ENCODE results near the gene AIPL1.

Gene AIPL1

DNA sequence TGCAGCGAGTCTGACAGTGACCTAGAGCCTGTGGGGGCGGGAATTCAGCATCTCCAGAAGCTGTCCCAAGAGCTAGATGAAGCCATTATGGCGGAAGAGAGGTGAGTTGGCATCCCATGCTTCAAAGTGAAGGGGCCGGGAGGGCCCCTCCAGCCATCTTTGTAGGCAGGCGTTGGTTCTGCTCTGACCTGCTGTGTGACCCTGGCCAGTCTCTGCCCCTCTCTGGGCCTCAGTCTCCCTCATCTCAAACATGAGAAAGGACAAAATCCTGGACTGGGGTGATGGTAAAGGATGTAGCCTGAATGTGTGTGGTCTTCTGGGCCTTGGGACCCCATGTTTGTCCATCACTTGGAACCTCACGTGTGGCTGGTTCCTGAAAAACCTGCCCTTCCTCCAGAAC is 14.4 kb upstream of the AIPL1 start:
- Histone ChIP-seq H3K9me3 (ENCODE audit: control insufficient read depth in 1 of 2, low read length in 2 of 2) (no peaks in the 10 kb centered on the region), H3K27ac (ENCODE audit: low read depth, low read length) (no peak overlapping the region), H3K9ac (ENCODE audit: low read depth in 1 of 2, low read length in 2 of 2) (no peak overlapping the region), H3K36me3 (ENCODE audit: control insufficient read depth in 1 of 2, insufficient read depth in 2 of 2, low read length in 2 of 2) (no peaks in the 10 kb centered on the region), H3K4me3 (ENCODE audit: low read depth in 1 of 2, low read length in 2 of 2) (no peak overlapping the region), H3K4me1 (ENCODE audit: control insufficient read depth in 1 of 2, insufficient read depth in 2 of 2, low read length in 2 of 2) (peaks cover 0 to 7% of the 10 kb centered on the region in 2 donors), H3K27me3 (ENCODE audit: control insufficient read depth in 1 of 2, insufficient read depth in 2 of 2, low read length in 2 of 2) (no peaks in the 10 kb centered on the region)

DNA sequence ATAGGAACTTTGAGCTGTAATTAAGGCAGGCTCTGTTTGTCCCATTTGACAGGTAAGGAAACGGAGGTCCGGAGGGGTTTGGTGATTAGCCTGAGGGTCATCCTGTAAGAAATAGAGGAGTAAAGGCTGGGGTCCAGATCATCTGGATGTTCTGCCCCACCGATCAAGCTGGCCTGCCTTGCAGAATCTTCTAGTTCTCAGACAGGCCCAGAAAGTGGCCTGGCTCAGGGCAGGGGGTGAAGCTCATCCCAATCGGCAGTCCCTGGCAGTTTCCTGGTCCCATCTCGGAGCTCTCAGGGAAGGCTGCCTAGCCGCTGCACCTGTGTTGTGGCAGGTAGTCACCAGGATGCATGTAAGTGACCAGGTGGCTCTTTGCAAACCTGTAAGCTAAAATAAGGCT is 13.6 kb upstream of the AIPL1 start:
- Histone ChIP-seq H3K27me3 (ENCODE audit: control insufficient read depth in 1 of 2, insufficient read depth in 2 of 2, low read length in 2 of 2) (no peaks in the 10 kb centered on the region), H3K27ac (ENCODE audit: low read depth, low read length) (no peak overlapping the region), H3K4me3 (ENCODE audit: low read depth in 1 of 2, low read length in 2 of 2) (no peak overlapping the region), H3K9ac (ENCODE audit: low read depth in 1 of 2, low read length in 2 of 2) (no peak overlapping the region), H3K9me3 (ENCODE audit: control insufficient read depth in 1 of 2, low read length in 2 of 2) (no peaks in the 10 kb centered on the region), H3K4me1 (ENCODE audit: control insufficient read depth in 1 of 2, insufficient read depth in 2 of 2, low read length in 2 of 2) (peaks cover 0 to 11% of the 10 kb centered on the region in 2 donors), H3K36me3 (ENCODE audit: control insufficient read depth in 1 of 2, insufficient read depth in 2 of 2, low read length in 2 of 2) (no peaks in the 10 kb centered on the region)

DNA sequence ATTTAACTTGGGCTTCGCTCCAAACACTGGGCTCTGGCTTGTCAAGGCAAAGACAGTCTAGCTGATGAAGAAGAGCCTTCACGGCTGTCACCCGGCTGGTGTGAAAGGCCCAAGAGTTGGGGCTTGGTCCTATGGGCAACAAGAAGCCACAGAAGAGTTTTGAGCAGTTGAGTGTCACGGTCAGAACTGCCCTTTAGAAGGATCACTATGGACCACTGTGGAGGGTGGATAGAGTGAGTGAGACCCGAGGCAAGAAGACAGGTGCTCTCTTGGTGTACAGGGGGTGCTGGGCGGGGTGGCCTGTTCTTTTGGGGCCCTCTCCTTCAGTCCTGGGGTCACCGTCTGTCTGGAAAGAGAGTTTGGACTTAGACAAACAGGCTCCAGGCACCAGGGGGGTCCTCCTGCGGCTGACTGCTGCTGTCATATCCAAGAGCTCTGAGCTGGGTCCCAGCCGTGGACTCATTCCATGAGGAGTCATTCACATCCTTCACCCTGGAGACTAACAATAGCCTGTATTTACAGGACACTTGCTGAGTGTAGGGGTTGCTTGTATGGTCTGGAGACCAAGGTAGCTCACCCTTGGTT is 11.7 kb upstream of the AIPL1 start:
- Histone ChIP-seq H3K4me3 (ENCODE audit: low read depth in 1 of 2, low read length in 2 of 2) (no peak overlapping the region), H3K27ac (ENCODE audit: low read depth, low read length) (no peak overlapping the region), H3K9ac (ENCODE audit: low read depth in 1 of 2, low read length in 2 of 2) (no peak overlapping the region), H3K9me3 (ENCODE audit: control insufficient read depth in 1 of 2, low read length in 2 of 2) (no peaks in the 10 kb centered on the region), H3K27me3 (ENCODE audit: control insufficient read depth in 1 of 2, insufficient read depth in 2 of 2, low read length in 2 of 2) (no peaks in the 10 kb centered on the region), H3K4me1 (ENCODE audit: control insufficient read depth in 1 of 2, insufficient read depth in 2 of 2, low read length in 2 of 2) (peaks cover 0 to 11% of the 10 kb centered on the region in 2 donors), H3K36me3 (ENCODE audit: control insufficient read depth in 1 of 2, insufficient read depth in 2 of 2, low read length in 2 of 2) (no peaks in the 10 kb centered on the region)

DNA sequence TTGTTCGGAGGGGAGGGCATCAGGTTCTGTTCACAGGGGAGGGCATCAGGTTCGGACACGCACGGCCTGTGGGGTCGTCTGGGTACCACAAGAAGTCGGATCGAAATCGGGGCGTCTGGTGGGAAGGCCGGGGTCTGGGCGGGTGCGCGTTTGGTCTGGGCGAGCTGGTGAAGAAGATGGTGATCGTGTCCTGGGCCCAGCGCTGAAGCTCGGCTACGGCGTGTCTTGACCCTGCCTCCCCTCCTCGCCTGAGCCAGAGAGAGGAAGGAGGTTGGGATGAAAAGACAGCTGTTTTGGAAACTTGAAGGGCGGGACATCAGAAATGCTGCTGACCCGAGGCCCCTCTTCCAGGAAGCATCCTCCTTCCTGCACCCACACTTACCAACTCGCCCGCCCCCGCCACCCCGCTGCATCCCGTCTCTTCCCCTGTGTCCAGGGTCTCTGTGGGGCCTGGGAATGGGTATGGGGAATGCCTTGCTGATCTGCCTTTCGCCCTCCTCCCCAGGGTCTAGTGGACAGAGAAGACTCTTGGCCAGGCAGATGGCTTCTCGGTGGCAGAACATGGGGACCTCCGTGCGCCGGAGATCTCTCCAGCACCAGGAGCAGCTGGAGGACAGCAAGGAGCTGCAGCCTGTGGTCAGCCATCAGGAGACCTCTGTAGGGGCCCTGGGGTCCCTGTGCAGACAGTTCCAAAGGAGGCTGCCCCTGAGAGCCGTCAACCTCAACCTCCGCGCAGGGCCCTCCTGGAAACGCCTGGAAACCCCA is 9.8 kb upstream of the AIPL1 start:
- peak overlapping the region; percentile 23 to 57 for H3K9ac ChIP-seq (ENCODE audit: low read depth in 1 of 2, low read length in 2 of 2)
- H3K4me1 ChIP-seq (ENCODE audit: control insufficient read depth in 1 of 2, insufficient read depth in 2 of 2, low read length in 2 of 2) = peaks cover 0 to 11% of the 10 kb centered on the region in 2 donors
- no peaks in the 10 kb centered on the region for H3K9me3 ChIP-seq (ENCODE audit: control insufficient read depth in 1 of 2, low read length in 2 of 2)
- H3K4me3 ChIP-seq (ENCODE audit: low read depth in 1 of 2, low read length in 2 of 2) = peak overlapping the region; percentile 68 to 76
- no peak overlapping the region for H3K27ac ChIP-seq (ENCODE audit: low read depth, low read length)
- peaks cover 3 to 4% of the 10 kb centered on the region in 2 donors for H3K27me3 ChIP-seq (ENCODE audit: control insufficient read depth in 1 of 2, insufficient read depth in 2 of 2, low read length in 2 of 2)
- no peaks in the 10 kb centered on the region for H3K36me3 ChIP-seq (ENCODE audit: control insufficient read depth in 1 of 2, insufficient read depth in 2 of 2, low read length in 2 of 2)

DNA sequence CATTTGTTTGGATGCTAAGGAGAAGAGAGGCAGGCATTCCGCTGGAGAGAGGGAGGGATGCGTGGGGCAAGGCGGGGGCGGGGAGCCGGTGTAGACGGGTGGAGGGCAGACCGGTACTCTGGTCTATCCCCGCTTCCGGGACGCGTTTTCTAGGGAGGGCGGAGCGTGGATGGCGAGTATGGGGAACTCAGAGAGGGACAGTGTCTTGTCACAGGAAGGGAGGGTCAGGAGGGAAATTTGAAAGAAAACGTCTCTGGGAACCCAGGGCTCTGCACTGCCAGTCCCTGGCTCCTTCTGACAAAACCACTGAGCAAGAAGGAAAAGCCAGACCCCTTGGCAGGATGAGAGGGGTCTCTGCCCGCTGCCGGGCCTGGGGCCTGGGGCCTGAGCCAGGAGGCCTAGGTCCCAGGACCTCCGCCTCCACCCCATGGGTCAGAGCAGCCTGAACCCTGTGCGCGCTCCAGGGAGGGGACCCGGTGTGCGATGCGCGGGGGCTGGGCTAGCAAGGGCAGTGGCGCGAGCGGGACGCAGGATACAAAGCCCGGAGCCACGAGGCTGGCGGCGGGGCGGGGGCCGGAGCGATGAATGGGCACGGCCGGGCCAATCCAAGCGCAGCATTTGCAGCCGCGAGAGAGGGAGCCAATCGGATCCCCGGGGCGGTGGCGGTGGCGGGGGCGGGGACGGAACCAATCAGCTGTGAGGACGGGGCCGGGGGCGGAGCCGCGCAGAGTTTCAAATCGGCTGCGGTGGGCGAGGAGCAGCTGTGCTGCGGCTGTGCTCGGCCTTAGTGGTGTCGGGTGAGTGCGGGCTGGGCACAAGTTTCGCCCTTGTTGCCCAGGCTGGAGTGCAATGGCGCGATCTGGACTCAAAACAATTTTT is 9.0 kb upstream of the AIPL1 start, which contains the start of gene PIMREG:
Gene PIMREG (plus strand): TSS at position 764 of the 879 bp plus-strand sequence. CDS start 656 bp downstream, outside the sequence.
- Histone ChIP-seq H3K27me3 (ENCODE audit: control insufficient read depth in 1 of 2, insufficient read depth in 2 of 2, low read length in 2 of 2) (peaks cover 3 to 4% of the 10 kb centered on the region in 2 donors), H3K4me3 (ENCODE audit: low read depth in 1 of 2, low read length in 2 of 2) (peak within 1 kb of the TSS; percentile 68 to 76), H3K27ac (ENCODE audit: low read depth, low read length) (no peak within 1 kb of the TSS), H3K9me3 (ENCODE audit: control insufficient read depth in 1 of 2, low read length in 2 of 2) (no peaks in the 10 kb centered on the region), H3K36me3 (ENCODE audit: control insufficient read depth in 1 of 2, insufficient read depth in 2 of 2, low read length in 2 of 2) (no peaks in the 10 kb centered on the region), H3K9ac (ENCODE audit: low read depth in 1 of 2, low read length in 2 of 2) (peak within 1 kb of the TSS; percentile 23 to 57), H3K4me1 (ENCODE audit: control insufficient read depth in 1 of 2, insufficient read depth in 2 of 2, low read length in 2 of 2) (peaks cover 0 to 11% of the 10 kb centered on the region in 2 donors)

DNA sequence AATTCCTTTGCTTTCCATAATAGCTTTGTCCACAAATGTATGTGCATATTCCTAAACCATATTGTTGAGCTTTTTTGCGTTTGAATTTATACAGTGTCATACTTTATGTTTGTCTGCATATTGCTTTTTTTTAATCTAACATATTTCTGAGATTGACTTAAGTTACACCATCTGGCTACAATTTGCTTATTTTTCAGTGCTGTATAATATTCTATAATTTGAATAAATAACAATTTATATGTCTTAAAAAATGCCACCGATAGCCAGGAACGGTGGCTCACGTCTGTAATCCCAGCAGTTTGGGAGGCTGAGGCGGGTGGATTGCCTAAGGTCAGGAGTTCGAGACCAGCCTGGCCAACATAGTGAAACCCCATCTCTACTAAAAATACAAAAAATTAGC is 7.9 kb upstream of the AIPL1 start:
- Histone ChIP-seq H3K4me1 (ENCODE audit: control insufficient read depth in 1 of 2, insufficient read depth in 2 of 2, low read length in 2 of 2) (peaks cover 0 to 11% of the 10 kb centered on the region in 2 donors), H3K9me3 (ENCODE audit: control insufficient read depth in 1 of 2, low read length in 2 of 2) (no peaks in the 10 kb centered on the region), H3K27ac (ENCODE audit: low read depth, low read length) (no peak overlapping the region), H3K36me3 (ENCODE audit: control insufficient read depth in 1 of 2, insufficient read depth in 2 of 2, low read length in 2 of 2) (no peaks in the 10 kb centered on the region), H3K27me3 (ENCODE audit: control insufficient read depth in 1 of 2, insufficient read depth in 2 of 2, low read length in 2 of 2) (peaks cover 4 to 6% of the 10 kb centered on the region in 2 donors), H3K9ac (ENCODE audit: low read depth in 1 of 2, low read length in 2 of 2) (no peak overlapping the region), H3K4me3 (ENCODE audit: low read depth in 1 of 2, low read length in 2 of 2) (no peak overlapping the region)

DNA sequence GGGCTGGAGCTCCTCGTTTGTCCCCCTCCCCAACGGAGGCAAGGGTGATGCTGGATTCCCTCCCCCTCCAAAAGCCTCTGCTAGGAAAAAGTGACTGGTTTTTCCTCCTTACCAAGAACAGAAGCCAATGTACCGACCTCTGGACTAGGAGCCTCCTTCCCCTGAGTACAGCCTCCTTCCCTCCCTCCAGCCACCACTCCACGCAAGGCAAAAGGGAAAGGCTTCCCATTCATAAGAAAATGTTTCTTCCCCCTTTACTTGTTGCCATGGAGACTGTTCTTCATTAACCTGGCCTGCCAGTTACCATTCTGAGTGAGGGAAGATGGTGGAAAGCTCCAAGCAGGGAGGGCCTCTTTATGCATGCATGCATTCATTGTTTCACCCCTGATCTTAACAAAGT is 5.0 kb upstream of the AIPL1 start:
- Histone ChIP-seq H3K9ac (ENCODE audit: low read depth in 1 of 2, low read length in 2 of 2) (no peak overlapping the region), H3K9me3 (ENCODE audit: control insufficient read depth in 1 of 2, low read length in 2 of 2) (no peaks in the 10 kb centered on the region), H3K4me3 (ENCODE audit: low read depth in 1 of 2, low read length in 2 of 2) (no peak overlapping the region), H3K27me3 (ENCODE audit: control insufficient read depth in 1 of 2, insufficient read depth in 2 of 2, low read length in 2 of 2) (peaks cover 11 to 16% of the 10 kb centered on the region in 2 donors), H3K27ac (ENCODE audit: low read depth, low read length) (no peak overlapping the region), H3K4me1 (ENCODE audit: control insufficient read depth in 1 of 2, insufficient read depth in 2 of 2, low read length in 2 of 2) (peaks cover 0 to 10% of the 10 kb centered on the region in 2 donors), H3K36me3 (ENCODE audit: control insufficient read depth in 1 of 2, insufficient read depth in 2 of 2, low read length in 2 of 2) (no peaks in the 10 kb centered on the region)

DNA sequence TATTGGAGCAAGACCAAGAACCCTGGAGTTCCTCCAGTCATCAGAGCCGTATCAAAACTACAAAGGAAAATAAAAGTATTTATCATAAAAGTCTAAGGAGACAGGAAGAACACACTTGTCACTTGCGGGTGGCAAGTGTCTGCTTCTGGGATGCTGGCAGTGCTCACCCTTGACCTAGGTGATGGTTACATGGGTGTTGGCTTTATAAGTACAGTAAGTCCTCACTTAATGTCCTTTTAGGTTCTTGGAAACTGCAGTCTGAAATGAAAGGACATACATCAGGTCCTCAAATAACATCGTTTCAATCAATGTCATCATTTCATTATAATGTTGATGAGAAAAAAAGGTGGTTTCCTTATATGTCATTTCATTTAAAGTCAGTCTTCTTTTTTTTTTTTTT is 3.0 kb upstream of the AIPL1 start:
- H3K27me3 ChIP-seq (ENCODE audit: control insufficient read depth in 1 of 2, insufficient read depth in 2 of 2, low read length in 2 of 2) = peaks cover 11 to 16% of the 10 kb centered on the region in 2 donors
- H3K9me3 ChIP-seq (ENCODE audit: control insufficient read depth in 1 of 2, low read length in 2 of 2) = no peaks in the 10 kb centered on the region
- no peaks in the 10 kb centered on the region for H3K36me3 ChIP-seq (ENCODE audit: control insufficient read depth in 1 of 2, insufficient read depth in 2 of 2, low read length in 2 of 2)
- H3K9ac ChIP-seq (ENCODE audit: low read depth in 1 of 2, low read length in 2 of 2) = no peak overlapping the region
- H3K4me1 ChIP-seq (ENCODE audit: control insufficient read depth in 1 of 2, insufficient read depth in 2 of 2, low read length in 2 of 2) = no peaks in the 10 kb centered on the region
- H3K27ac ChIP-seq (ENCODE audit: low read depth, low read length) = no peak overlapping the region
- no peak overlapping the region for H3K4me3 ChIP-seq (ENCODE audit: low read depth in 1 of 2, low read length in 2 of 2)

DNA sequence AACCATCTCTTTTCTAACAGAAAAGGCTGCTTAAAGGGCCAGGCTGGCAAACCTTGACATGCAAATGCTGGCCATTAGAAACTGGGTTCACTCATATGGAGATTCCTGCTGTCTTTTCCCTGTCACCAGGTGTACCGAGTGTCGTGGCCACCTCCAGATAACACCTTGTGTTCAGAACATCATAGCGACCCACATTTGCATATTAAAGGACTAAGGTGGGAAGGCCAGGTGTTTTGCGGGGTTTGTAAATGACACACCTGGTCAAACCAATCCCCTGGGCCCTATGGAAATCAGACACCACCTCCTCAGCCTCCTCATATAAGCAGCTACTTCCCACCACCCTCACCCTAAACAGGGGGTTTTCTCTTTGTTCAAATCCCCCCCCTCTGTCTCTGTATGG is 2.5 kb upstream of the AIPL1 start:
- Histone ChIP-seq H3K4me3 (ENCODE audit: low read depth in 1 of 2, low read length in 2 of 2) (no peak overlapping the region), H3K27me3 (ENCODE audit: control insufficient read depth in 1 of 2, insufficient read depth in 2 of 2, low read length in 2 of 2) (peaks cover 11 to 16% of the 10 kb centered on the region in 2 donors), H3K9me3 (ENCODE audit: control insufficient read depth in 1 of 2, low read length in 2 of 2) (no peaks in the 10 kb centered on the region), H3K27ac (ENCODE audit: low read depth, low read length) (no peak overlapping the region), H3K36me3 (ENCODE audit: control insufficient read depth in 1 of 2, insufficient read depth in 2 of 2, low read length in 2 of 2) (no peaks in the 10 kb centered on the region), H3K4me1 (ENCODE audit: control insufficient read depth in 1 of 2, insufficient read depth in 2 of 2, low read length in 2 of 2) (no peaks in the 10 kb centered on the region), H3K9ac (ENCODE audit: low read depth in 1 of 2, low read length in 2 of 2) (no peak overlapping the region)

DNA sequence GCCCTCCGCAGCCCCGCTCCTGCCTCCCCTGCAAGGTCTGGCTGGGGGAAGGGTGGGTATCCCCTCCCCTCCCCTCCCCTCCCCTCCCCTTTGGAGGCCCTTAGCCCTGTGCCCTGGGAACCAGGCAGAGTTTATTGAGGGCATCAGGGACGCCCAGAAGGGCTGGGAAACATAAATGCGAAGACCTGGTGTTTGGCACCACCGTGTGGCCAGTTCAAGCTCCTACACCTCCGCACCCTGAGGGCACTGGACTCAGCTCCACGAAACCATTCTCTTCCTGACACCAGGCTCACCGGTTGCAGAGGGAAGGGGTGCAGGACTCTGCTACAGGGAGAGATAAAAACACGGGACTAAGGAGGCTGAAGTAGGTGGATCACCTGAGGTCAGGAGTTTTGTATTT is 1.0 kb upstream of the AIPL1 start:
- H3K9me3 ChIP-seq (ENCODE audit: control insufficient read depth in 1 of 2, low read length in 2 of 2) = peaks cover 0 to under 1% of the 10 kb centered on the region in 2 donors
- H3K27ac ChIP-seq (ENCODE audit: low read depth, low read length) = no peak overlapping the region
- no peak overlapping the region for H3K9ac ChIP-seq (ENCODE audit: low read depth in 1 of 2, low read length in 2 of 2)
- H3K27me3 ChIP-seq (ENCODE audit: control insufficient read depth in 1 of 2, insufficient read depth in 2 of 2, low read length in 2 of 2) = peaks cover 7 to 14% of the 10 kb centered on the region in 2 donors
- H3K36me3 ChIP-seq (ENCODE audit: control insufficient read depth in 1 of 2, insufficient read depth in 2 of 2, low read length in 2 of 2) = no peaks in the 10 kb centered on the region
- no peak overlapping the region for H3K4me3 ChIP-seq (ENCODE audit: low read depth in 1 of 2, low read length in 2 of 2)
- no peaks in the 10 kb centered on the region for H3K4me1 ChIP-seq (ENCODE audit: control insufficient read depth in 1 of 2, insufficient read depth in 2 of 2, low read length in 2 of 2)
